Head of caudate nucleus (tissue), 42 donors: ENCODE measurements around the gene BTBD1.

Source experiments
- DNase-seq, 42 donors: peaks; one replicate each; pipeline versions ENCODE4 v3.0.0 to v3.0.0-alpha.2; 2020 to 2021; ENCODE audit warnings: mixed read lengths in 7 of 42
- intact Hi-C: fragments of 100-400 bp; cut with DNase I; formaldehyde crosslinking; loops from one replicate; pipeline ENCODE4 v1.15.0; 2022

Gene BTBD1

DNA sequence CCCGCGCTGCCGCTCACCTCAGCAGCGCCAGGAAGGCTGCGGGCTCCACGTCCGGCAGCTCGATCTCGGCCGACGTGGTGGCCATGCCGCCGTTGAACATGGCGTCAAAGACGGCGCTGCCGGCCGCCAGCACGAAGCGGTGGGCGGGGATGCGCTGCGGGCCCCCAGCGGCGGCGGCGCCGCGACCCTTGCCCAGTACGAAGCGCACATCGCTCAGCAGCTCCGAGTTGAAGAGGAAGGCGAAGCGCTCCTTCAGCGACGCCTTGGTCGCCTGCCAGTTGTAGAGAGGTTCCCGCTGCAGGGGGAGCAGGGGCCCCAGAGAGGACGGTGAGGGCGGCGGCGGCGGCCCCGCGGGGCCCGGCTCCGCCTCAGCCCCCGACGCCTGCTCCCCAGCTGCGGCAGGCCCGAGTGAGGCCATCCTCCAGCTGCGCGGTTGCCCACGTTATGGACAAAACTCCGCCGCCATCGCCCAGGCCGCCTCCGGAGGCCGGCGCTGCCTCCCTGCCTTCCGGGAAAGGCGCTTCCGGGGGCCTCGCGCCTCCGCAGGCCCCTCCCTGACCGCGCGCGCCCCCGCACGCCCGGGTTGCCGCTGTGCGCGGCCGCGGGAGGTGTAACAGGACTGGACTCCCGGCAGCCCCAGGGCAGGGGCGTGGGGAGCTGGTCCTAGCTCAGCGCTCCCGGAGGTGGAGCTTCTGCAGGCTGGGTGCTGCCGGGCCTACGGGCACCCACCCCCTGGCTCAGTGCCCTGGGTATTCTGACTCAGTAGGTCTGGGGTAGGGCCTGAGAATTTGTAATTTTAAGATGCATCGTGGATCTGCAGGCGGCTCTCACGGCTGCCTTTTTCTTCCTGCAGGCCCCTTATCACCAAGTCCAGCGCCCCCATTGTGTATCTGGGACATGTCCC lies at the start of gene BTBD1:
BTBD1 (minus strand) TSS at position 519 of the 904 bp plus-strand sequence; CDS start at position 418, 101 bp downstream.
- intact Hi-C loops: loop anchor here (5.0 kb wide), 2 partner anchors 55 to 140 kb away; partner anchors contain the start of genes C15orf40 and HDGFL3
- peak; percentile 69 to 96 (median 89) for DNase-seq

DNA sequence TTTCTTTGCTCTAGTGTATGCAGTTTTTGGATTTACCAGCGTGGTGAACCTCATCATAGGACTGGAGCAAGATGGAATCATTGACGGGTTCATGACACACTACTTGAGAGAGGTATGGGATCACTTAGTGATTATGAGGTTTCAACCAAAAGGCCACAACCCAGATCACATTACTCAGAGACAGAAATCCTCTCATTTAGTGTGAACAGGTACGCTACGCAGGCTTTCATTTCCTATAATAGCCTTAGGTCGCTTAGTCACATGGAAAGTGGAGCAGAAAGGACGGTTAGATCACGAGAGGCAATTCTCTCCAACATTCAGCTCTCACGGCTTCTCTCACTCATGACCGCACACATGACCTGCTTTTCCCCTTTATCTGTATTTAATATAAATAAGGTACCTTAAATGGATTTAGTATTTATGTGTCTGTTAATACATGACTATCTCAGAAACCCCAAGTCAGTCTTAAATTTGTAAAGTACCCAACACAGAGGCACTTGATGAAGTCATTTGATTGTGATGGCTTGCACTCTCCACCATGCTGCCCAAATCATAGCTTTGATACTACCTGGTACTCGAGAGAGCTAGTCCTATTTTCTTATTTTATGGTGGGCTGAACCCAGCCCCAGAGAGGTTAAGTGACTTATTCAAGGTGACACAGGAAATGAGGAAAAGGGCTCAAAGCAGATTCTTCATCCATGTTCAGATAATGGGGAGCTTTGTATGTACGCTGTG lies 48.9 kb upstream of the BTBD1 start:
- intact Hi-C loops: no loop called here
- DNase-seq: peak in 1 of 42 donors; percentile 1

DNA sequence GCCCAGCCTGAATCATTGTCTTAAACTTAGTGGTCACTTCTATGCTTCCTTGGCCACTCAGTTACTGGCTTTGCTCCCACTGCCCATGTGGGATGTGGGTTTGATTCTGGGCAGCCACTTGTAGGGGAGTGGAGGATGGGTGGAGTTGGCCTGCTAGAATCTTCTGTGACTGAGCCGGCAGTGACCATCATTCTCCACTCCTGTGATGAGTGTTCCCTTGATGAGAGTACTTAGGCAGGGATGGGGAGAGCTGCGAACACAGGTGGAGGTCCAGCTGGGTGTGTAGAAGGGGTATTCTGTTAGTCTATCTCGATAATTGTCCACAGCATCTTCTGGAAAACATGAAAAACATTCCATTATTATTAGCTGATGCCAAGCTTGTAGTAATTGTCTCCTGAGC lies 48.4 kb upstream of the BTBD1 start:
- no peak for DNase-seq
- intact Hi-C loops: no loop called here

DNA sequence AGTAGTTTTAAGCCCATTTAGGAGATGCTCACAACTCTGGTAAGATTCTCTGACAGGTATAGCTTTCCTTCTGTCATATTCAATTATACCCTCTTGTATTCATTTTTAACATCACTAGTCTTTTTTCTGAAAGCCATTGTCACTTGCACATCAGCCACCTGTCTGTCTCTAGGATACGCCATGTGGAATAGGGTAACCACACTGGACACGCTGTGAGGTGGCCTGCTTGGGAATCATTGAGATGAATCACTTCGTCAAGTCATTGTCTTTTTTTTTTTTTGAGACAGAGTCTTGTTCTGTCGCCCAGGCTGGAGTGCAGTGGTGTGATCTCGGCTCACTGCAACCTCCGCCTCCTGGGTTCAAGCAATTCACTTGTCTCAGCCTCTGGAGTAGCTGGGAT lies 47.8 kb upstream of the BTBD1 start:
- intact Hi-C loops: no loop called here
- DNase-seq: no peak

DNA sequence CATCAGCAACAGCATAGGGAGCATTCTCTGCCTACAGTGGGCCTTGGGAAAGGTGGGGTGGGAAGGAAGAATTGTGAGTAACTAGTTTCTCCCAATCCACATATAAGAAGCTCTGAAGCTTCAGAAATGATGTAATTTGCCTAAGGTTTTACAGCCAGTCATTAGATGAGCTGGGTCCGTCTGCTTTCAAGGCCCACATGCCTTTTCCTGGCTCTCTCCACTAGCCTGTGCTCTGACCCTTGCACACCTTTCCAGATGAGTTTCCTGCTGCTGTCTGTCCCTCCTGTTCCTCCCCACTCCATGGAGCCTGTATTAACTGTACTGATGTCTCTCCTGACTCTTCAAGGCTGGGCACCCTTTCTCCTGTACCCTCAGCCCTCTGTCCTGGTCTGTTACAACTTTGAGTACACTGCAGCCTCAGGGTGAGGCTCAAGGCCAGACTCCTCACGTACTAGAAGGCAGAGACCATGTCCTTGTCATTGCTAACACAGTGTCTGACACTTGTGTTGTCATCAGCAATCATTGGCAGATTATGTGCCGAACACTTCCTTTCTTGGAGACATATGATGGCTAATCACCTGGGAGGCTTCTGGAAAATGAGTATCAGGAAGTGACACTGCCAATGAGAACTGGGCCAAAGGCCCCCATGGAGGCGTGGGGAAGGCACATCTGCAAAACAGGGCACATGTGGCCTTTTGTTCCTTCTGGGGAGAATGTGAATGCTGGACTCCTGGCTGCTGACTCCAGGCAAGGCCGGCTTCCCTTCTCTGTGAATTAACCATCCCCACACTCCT lies 47.0 kb upstream of the BTBD1 start:
- intact Hi-C loops: no loop called here
- DNase-seq: no peak

DNA sequence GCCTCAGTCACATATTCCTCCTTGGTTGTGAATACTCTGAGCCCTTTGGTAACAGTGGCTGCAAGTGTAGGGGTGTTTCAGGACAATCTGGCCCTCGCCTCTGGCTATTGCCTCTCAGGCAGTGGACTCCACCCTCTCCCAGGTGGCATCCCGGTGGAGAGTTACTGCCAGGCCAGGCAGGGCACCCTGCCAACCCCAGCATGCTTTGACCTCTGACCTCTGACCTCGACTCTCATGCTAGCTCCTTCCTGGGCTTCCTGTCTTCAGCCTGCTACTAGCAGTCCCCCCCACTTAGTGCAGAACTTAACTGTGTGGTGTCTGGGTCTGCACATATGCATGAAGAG lies 45.9 kb upstream of the BTBD1 start:
- DNase-seq: no peak

DNA sequence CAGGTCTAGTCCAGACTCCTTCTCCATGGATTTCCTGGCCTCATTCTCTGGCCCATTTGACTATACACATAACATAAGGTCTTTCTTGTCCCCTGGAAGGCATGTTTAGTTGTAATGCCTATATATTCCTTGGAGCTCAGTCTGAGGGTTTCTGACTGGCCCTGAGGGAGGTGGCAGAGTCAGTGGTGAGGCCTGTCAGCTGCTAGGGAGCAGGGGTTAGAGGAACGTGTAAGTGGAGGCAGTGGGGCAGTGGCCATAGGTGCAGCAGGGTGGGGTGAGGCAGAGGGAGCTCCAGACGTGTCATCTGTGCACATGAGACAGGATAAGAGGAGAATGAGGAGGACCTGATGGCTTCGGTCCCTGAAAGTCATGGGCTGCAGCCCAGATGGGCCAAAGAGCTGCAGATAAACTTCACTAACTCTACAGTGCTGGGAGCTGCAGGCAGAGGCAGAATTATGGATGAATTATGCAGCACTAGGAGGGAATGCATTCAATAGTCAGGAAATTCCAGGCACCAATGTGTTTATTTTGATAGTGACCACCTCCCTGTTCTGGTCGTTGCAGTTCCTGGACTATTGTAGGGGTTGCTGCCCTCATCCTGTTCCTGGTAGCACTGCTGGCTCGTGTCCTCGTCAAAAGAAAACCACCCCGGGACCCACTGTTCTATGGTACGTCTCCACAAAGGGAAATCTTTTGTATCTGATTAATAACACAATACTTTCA lies 45.3 kb upstream of the BTBD1 start:
- no peak for DNase-seq
- intact Hi-C loops: no loop called here

More for the DNA sequence above, 45.9 kb upstream of the BTBD1 start:
- intact Hi-C loops: no loop called here

DNA sequence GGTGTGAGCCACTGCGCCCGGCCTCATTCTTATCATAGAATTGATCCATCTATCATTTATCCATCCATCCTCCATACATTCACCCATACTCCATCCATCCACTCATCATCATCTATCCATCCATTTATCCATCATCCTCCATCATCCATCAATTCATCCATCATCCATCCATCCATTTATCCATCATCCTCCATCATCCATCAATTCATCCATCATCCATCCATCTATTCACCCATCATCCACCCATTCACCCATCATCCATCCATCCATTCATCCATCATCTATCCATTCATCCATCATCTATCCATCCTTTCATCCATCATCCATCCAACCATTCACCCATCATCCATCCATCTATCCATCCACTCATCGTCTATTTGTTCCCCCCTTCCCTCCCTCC lies 44.1 kb upstream of the BTBD1 start:
- DNase-seq: no peak
- intact Hi-C loops: no loop called here

DNA sequence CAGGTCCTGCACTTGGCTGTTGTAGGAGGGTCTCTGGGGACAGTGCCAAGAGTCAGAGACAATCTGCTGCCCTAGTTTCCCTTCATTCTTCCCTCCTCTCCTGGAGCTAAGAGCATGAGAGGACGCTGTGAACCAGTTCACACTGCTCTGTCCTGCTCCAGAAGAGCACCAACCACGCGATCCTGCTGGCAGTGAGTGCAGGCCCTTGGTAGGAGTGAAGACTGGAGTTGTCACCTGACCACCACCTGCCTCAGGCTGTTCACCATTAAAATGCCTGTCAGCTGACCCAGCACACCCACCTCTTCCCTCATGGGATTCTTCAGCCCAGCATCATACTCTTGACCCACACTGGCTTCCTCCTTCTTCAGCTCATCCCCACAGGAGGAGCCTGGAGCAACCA lies 43.3 kb upstream of the BTBD1 start:
- intact Hi-C loops: no loop called here
- no peak for DNase-seq

DNA sequence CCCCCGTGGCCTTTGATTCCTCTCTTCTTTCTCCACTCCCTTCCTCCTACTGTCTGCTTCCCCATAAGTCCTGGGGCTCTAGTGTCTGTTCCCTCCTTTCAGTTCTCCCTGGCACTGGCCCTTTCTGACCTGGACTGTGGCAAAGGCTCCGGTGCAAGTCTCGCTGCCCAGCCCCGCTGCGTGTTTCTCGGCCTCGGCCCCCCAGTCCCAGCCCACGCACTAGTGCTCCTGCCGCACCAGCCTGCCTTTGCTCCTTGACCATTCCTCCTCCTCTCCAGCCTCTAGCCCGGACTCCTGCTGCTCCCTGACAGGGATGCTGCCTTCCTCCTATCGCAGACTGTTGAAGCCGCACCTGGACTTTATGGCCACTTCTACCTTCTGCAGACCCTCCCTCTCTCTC lies 42.5 kb upstream of the BTBD1 start:
- peak in 1 of 42 donors; percentile 12 for DNase-seq
- intact Hi-C loops: no loop called here

DNA sequence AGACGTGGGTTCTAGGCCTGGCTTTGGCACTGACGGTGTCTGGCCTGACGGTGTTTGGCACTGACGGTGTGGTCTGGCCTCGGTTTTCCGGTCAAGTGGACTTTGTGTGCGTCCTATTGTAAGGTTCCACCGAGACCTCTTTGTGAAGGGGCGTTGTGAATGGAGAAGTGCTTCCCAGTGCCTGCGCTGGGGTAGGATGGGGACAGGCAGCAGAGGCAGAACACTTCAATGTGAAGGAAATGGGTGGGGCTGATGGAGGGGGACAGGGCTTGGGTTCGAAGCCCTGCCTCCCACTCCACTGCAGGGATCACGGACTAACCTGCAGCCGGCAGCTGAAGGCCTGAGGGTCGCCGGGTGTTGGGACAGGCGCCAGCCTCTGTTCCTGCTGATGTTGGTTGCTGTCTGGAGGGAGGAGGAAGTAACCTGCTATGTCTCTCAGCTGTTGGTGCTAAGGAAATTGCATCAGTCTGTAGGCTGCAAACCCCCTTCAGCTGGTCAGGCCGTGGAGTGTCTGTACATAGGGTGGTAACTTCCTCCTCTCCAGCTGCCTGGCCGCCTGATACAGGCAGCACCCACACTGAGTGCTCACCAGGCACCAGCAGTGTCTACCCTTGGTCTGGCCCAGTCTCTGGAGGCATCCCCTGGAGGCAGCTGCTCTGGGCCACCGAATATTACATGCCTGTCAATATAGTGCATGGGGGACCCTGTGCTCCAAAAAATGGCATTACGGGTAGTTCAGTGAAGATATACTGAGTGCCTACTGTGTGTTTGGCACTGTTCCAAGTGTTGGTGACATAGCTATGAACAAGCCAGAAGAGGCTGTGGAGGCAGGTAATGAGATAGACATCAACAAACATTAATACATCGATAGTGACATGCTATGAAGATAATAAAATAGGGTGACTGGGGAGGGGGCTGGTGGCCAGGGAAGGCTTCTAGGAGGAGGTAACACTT lies 41.5 kb upstream of the BTBD1 start:
- DNase-seq: peak in 39 of 42 donors; percentile 3 to 76 (median 38)
- intact Hi-C loops: no loop called here

DNA sequence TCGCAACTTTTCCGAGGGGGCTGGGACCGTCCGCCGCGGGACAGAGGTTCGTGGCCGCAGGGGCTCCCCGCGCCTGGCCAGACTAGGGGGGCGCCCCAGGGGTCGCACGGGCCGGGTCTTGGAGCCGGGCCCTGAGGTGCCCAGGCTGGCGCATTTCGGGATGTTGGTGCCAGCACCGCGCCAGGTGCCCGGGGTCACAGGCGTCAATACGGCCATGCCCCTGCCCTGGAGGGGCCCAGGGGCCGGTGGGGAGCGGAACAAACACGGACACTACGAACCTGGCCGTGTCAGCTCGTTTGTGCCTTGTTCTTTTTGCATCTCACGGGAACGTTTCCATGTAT lies 40.8 kb upstream of the BTBD1 start:
- intact Hi-C loops: no loop called here
- no peak for DNase-seq

DNA sequence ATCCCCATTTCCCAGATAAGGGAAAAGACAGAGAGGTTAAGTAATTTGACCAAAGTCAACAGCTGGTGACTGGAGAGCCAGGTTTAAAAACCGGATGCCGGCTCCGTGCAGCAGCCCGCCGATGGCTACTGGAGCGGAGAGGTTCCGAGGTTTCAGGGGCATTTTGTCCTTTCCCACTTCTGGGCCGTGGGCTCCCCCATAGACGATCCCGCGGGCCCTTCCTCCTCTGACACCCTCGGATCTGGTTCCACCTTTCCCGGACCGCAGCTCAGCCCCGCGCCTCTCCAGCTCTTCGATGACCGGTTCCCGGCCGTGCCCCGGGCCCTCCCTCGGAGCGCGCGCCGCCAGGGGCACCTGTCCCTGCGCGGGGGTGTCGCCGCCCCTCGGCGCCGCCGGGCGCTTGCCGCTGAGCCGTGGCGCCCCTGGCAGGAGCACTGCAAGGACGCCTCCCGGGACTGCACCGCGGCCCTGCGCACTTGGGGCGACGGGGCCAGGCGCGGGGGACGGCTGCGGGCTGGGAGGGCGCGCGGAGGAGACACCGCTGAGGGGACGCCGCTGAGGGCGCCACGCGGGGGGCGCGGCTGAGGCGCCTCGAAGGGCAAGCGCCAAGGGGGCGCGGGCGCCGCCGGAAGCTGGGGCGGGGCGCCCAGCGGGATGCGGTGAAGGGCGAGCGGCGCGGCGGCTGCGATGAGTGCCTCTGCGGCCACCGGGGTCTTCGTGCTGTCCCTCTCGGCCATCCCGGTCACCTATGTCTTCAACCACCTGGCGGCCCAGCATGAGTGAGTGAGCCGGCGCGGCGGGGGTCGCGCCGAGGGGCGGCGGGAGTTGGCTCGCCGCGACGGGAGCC lies 40.2 kb upstream of the BTBD1 start, which contains the start of gene TM6SF1:
TM6SF1 (plus strand) TSS at position 652 of the 847 bp plus-strand sequence; CDS start at position 688, 36 bp downstream.
- intact Hi-C loops: no loop called here

DNA sequence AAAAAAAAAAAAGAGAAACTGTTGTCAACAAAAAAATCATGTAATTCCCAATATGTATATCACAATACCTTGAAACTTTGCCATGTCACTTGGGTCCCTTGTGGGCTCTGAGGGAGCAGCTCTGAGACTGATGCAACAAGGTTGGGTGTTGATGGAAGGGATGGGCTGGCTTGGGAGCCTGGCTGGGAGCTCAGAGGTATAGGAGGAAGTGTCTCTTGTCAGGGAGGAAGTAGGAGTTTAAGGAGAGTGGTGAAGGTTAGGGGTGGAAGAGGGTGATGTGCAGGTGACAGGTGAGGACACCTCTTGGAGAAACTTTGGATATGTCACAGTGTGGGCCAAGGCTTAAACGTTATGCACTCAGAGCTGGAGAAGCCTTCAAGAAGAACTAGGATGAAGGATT lies 38.4 kb upstream of the BTBD1 start:
- intact Hi-C loops: no loop called here
- peak in 1 of 42 donors; percentile 1 for DNase-seq

More for the DNA sequence above, 40.2 kb upstream of the BTBD1 start, which contains the start of gene TM6SF1:
- DNase-seq: peak in 10 of 42 donors; percentile 9 to 39 (median 16)

DNA sequence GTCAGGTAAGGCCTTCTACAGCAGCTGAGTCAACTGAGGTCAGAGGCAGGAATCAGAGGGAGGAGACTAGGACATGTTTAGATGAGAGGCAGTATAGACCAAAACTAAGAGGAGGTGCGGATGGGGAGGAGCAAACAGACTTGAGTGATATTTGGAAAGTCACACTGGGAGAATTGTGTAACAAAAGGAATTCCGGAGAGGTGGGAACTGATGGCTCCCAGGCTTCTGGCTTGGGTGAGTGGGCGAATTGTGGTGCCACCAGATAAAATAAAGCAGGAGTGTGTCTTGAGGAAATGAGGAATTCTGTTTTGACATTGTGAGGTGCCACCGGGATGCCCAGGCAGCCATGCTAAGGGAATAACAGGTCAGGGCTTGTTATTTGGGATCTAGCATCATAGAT lies 37.1 kb upstream of the BTBD1 start:
- DNase-seq: no peak
- intact Hi-C loops: no loop called here

DNA sequence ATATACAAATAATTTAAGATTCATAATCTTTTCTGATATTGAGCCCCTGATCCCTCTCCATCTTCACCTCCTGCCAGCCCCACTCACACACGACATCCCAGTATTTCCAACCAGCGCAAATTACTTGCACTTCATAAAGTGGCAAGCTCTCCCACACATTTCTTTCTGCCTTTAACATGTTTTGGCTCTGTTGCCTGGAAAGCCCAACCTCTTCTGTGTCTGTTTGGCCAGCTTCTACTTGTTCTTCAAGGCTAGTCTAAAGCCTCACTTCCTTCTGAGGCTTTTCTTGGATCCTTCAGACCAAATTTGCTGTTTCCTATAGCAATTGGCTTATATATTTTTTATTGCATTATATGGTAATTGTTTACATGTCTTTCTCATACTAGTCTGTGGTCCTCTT lies 35.3 kb upstream of the BTBD1 start:
- intact Hi-C loops: no loop called here
- peak in 1 of 42 donors; percentile 6 for DNase-seq
